DND-41 (cell line): ENCODE results near the gene KRT2.

Source experiments
- CTCF ChIP-seq: IDR thresholded peaks from 2 replicates; pipeline ENCODE4 v1.5.1; 2012; ENCODE audit warnings: borderline replicate concordance, low read length, moderate library complexity, mild to moderate bottlenecking; ENCODE audit not compliant: poor library complexity, severe bottlenecking; ENCODE audit errors: extremely low read depth
- EZH2 ChIP-seq: IDR thresholded peaks from 3 replicates; pipeline ENCODE4 v1.6.1; 2012; ENCODE audit warnings: borderline replicate concordance, low read depth, mild to moderate bottlenecking, moderate library complexity, low read length, inconsistent platforms; ENCODE audit not compliant: severe bottlenecking

- TF ChIP-seq CTCF (no peak), EZH2 (no peak)
Observed at GRCh38 chr12:52658196-52658595, 6.2 kb upstream of the KRT2 start.
